ENCODE measurements around the gene MYEF2. TPM values are rescaled to one million over a fixed set of nuclear protein-coding genes. Genes with fewer than 3 reads are reported as not detected.

The MYEF2 gene
- total and polyA plus RNA-seq, 2 experiments from 2014 or later: 62.0 to 79.7 TPM

DNA sequence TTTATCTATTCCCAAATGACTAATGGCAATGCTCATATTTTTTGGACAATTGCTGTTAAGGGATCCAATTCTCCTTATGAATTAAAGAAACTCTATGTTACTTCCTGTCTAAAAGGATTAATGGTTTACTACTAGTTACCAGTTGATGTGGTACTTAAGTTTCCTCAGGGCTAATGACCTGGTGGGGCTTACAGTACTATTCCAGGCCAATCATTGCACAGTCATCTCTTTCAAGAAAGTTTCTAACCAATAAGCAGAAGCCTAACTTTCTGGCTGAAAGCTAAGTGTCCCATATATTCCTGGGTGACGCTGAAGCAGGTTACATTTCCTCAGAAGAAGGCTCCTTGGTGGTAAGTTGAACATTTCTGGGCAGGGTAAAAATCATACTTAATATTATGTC lies 27.9 kb upstream of the MYEF2 start, which contains the start of gene SLC12A1 (continued):
- TF ChIP-seq, protein P1, sequence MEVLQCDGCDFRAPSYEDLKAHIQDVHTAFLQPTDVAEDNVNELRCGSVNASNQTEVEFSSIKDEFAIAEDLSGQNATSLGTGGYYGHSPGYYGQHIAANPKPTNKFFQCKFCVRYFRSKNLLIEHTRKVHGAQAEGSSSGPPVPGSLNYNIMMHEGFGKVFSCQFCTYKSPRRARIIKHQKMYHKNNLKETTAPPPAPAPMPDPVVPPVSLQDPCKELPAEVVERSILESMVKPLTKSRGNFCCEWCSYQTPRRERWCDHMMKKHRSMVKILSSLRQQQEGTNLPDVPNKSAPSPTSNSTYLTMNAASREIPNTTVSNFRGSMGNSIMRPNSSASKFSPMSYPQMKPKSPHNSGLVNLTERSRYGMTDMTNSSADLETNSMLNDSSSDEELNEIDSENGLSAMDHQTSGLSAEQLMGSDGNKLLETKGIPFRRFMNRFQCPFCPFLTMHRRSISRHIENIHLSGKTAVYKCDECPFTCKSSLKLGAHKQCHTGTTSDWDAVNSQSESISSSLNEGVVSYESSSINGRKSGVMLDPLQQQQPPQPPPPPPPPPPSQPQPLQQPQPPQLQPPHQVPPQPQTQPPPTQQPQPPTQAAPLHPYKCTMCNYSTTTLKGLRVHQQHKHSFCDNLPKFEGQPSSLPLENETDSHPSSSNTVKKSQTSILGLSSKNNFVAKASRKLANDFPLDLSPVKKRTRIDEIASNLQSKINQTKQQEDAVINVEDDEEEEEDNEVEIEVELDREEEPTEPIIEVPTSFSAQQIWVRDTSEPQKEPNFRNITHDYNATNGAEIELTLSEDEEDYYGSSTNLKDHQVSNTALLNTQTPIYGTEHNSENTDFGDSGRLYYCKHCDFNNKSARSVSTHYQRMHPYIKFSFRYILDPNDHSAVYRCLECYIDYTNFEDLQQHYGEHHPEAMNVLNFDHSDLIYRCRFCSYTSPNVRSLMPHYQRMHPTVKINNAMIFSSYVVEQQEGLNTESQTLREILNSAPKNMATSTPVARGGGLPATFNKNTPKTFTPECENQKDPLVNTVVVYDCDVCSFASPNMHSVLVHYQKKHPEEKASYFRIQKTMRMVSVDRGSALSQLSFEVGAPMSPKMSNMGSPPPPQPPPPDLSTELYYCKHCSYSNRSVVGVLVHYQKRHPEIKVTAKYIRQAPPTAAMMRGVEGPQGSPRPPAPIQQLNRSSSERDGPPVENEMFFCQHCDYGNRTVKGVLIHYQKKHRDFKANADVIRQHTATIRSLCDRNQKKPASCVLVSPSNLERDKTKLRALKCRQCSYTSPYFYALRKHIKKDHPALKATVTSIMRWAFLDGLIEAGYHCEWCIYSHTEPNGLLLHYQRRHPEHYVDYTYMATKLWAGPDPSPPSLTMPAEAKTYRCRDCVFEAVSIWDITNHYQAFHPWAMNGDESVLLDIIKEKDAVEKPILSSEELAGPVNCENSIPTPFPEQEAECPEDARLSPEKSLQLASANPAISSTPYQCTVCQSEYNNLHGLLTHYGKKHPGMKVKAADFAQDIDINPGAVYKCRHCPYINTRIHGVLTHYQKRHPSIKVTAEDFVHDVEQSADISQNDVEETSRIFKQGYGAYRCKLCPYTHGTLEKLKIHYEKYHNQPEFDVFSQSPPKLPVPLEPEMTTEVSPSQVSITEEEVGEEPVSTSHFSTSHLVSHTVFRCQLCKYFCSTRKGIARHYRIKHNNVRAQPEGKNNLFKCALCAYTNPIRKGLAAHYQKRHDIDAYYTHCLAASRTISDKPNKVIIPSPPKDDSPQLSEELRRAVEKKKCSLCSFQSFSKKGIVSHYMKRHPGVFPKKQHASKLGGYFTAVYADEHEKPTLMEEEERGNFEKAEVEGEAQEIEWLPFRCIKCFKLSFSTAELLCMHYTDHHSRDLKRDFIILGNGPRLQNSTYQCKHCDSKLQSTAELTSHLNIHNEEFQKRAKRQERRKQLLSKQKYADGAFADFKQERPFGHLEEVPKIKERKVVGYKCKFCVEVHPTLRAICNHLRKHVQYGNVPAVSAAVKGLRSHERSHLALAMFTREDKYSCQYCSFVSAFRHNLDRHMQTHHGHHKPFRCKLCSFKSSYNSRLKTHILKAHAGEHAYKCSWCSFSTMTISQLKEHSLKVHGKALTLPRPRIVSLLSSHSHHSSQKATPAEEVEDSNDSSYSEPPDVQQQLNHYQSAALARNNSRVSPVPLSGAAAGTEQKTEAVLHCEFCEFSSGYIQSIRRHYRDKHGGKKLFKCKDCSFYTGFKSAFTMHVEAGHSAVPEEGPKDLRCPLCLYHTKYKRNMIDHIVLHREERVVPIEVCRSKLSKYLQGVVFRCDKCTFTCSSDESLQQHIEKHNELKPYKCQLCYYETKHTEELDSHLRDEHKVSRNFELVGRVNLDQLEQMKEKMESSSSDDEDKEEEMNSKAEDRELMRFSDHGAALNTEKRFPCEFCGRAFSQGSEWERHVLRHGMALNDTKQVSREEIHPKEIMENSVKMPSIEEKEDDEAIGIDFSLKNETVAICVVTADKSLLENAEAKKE (CRISPR knock-in tag; IDR thresholded peaks at IDR 0.05): no peak
- TF ChIP-seq, protein P2, sequence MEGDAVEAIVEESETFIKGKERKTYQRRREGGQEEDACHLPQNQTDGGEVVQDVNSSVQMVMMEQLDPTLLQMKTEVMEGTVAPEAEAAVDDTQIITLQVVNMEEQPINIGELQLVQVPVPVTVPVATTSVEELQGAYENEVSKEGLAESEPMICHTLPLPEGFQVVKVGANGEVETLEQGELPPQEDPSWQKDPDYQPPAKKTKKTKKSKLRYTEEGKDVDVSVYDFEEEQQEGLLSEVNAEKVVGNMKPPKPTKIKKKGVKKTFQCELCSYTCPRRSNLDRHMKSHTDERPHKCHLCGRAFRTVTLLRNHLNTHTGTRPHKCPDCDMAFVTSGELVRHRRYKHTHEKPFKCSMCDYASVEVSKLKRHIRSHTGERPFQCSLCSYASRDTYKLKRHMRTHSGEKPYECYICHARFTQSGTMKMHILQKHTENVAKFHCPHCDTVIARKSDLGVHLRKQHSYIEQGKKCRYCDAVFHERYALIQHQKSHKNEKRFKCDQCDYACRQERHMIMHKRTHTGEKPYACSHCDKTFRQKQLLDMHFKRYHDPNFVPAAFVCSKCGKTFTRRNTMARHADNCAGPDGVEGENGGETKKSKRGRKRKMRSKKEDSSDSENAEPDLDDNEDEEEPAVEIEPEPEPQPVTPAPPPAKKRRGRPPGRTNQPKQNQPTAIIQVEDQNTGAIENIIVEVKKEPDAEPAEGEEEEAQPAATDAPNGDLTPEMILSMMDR (conservative IDR thresholded peaks at IDR 0.05; ENCODE audit: low read depth in 2 of 2): no peak
- no peak for TF ChIP-seq EZH2phosphoT487 (IDR thresholded peaks at IDR 0.05; ENCODE audit: unreplicated experiment)
- TF ChIP-seq NANOG (IDR thresholded peaks at IDR 0.05; ENCODE audit: borderline replicate concordance): no peak
- TF ChIP-seq POLR2AphosphoS5 (IDR thresholded peaks at IDR 0.05; ENCODE audit: low read depth): no peak
- TF ChIP-seq JUNB (IDR thresholded peaks at IDR 0.05; ENCODE audit: unreplicated experiment): no peak
- TF ChIP-seq, protein P3, sequence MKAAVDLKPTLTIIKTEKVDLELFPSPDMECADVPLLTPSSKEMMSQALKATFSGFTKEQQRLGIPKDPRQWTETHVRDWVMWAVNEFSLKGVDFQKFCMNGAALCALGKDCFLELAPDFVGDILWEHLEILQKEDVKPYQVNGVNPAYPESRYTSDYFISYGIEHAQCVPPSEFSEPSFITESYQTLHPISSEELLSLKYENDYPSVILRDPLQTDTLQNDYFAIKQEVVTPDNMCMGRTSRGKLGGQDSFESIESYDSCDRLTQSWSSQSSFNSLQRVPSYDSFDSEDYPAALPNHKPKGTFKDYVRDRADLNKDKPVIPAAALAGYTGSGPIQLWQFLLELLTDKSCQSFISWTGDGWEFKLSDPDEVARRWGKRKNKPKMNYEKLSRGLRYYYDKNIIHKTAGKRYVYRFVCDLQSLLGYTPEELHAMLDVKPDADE (IDR thresholded peaks at IDR 0.05): no peak
- no peak for TF ChIP-seq ZNF331 (CRISPR knock-in tag; IDR thresholded peaks at IDR 0.05; ENCODE audit: low read depth)
- TF ChIP-seq CREB1 (CRISPR knock-in tag; IDR thresholded peaks at IDR 0.05; ENCODE audit: low read depth): no peak

Measured in GM23338 (cell line).